A172 (cell line): Measurements from ENCODE around the gene NUP88. TPM values are rescaled to one million over a fixed set of nuclear protein-coding genes. Genes with fewer than 3 reads are reported as not detected.

ENCODE experiments used
- DNase-seq: peaks from one replicate; pipeline ENCODE4 v3.0.0-alpha.2; 2015; ENCODE audit warnings: low spot score
- total RNA-seq: library from RNA; depleted of rRNA; stranded (reverse); fragments of >200 nt; shearing (Covaris generic); gene quantifications from 2 replicates; pipeline ENCODE4 v1.2.3, GENCODE V29; 2014

The NUP88 gene
- total RNA-seq, 1 experiment from 2014 or later = 162 TPM

- no peak for DNase-seq
Observed at GRCh38 chr17:5419959-5420653, 644 bp upstream of the NUP88 start, which contains the start of gene RPAIN. Gene RPAIN, plus strand, starts transcription at chr17:5420182. Its CDS starts 29 bp downstream, at chr17:5420211.

GRCh38 chr17:5418858-5419355 lies 555 bp downstream of the NUP88 start:
- peak; percentile 40 for DNase-seq

- no peak for DNase-seq
Observed at GRCh38 chr17:5416901-5417300, 2.6 kb downstream of the NUP88 start.

- DNase-seq = peak; percentile 96
Observed at GRCh38 chr17:5413682-5414081, 5.8 kb downstream of the NUP88 start.

- DNase-seq = no peak
Observed at GRCh38 chr17:5410594-5411272, 8.7 kb downstream of the NUP88 start.

- DNase-seq = no peak
Observed at GRCh38 chr17:5408186-5408585, 11.3 kb downstream of the NUP88 start.

GRCh38 chr17:5405400-5405799 lies 14.1 kb downstream of the NUP88 start:
- no peak for DNase-seq

GRCh38 chr17:5399767-5400166 lies 19.7 kb downstream of the NUP88 start:
- no peak for DNase-seq

- DNase-seq = no peak
Observed at GRCh38 chr17:5396612-5397011, 22.9 kb downstream of the NUP88 start.

- no peak for DNase-seq
Observed at GRCh38 chr17:5391678-5392077, 27.8 kb downstream of the NUP88 start.

GRCh38 chr17:5381542-5381941 lies 37.9 kb downstream of the NUP88 start:
- DNase-seq = no peak

GRCh38 chr17:5380491-5381135 lies 38.8 kb downstream of the NUP88 start:
- DNase-seq = no peak

- DNase-seq = no peak
Observed at GRCh38 chr17:5379351-5380107, 39.9 kb downstream of the NUP88 start.

GRCh38 chr17:5378566-5379207 lies 40.8 kb downstream of the NUP88 start:
- no peak for DNase-seq

- no peak for DNase-seq
Observed at GRCh38 chr17:5373112-5373511, 46.4 kb downstream of the NUP88 start.

- DNase-seq = no peak
Observed at GRCh38 chr17:5370411-5370810, 49.1 kb downstream of the NUP88 start.

GRCh38 chr17:5365831-5366230 lies 53.6 kb downstream of the NUP88 start:
- DNase-seq = no peak

- DNase-seq = no peak
Observed at GRCh38 chr17:5364696-5365095, 54.8 kb downstream of the NUP88 start.

- DNase-seq = no peak
Observed at GRCh38 chr17:5364156-5364555, 55.3 kb downstream of the NUP88 start.

GRCh38 chr17:5362162-5362811 lies 57.2 kb downstream of the NUP88 start:
- no peak for DNase-seq

GRCh38 chr17:5361426-5361825 lies 58.0 kb downstream of the NUP88 start:
- DNase-seq = no peak
